Measurements from ENCODE around the gene TNIP2.
A peak's percentile ranks its signal among the peaks of the same experiment; 100 is the strongest.

The TNIP2 gene

GRCh38 chr4:2714918-2715317 is 41.2 kb downstream of the TNIP2 start:
- DNase-seq, result no peak

GRCh38 chr4:2714061-2714770 is 41.9 kb downstream of the TNIP2 start:
- no peak for DNase-seq

- DNase-seq, result no peak
Measured at GRCh38 chr4:2713337-2713736, 42.8 kb downstream of the TNIP2 start.

GRCh38 chr4:2712261-2712842 is 43.8 kb downstream of the TNIP2 start:
- DNase-seq, result peak in 1 of 2 experiments; percentile 19

- peak in 1 of 2 experiments; percentile 53 for DNase-seq
Measured at GRCh38 chr4:2702770-2703169, 53.4 kb downstream of the TNIP2 start.

- peak in 1 of 2 experiments; percentile 60 for DNase-seq
Measured at GRCh38 chr4:2702361-2702760, 53.8 kb downstream of the TNIP2 start.

- no peak for DNase-seq
Measured at GRCh38 chr4:2700031-2700430, 56.1 kb downstream of the TNIP2 start.

GRCh38 chr4:2699534-2699933 is 56.6 kb downstream of the TNIP2 start:
- DNase-seq, result no peak

GRCh38 chr4:2698951-2699505 is 57.1 kb downstream of the TNIP2 start:
- DNase-seq, result no peak

GRCh38 chr4:2698504-2698903 is 57.6 kb downstream of the TNIP2 start:
- no peak for DNase-seq

GRCh38 chr4:2697995-2698414 is 58.1 kb downstream of the TNIP2 start:
- no peak for DNase-seq

GRCh38 chr4:2696423-2696822 is 59.7 kb downstream of the TNIP2 start:
- DNase-seq, result no peak

- DNase-seq, result peak; percentile 31 to 67
Measured at GRCh38 chr4:2695346-2696060, 60.6 kb downstream of the TNIP2 start.

- DNase-seq, result no peak
Measured at GRCh38 chr4:2694691-2695090, 61.4 kb downstream of the TNIP2 start.

- DNase-seq, result no peak
Measured at GRCh38 chr4:2691952-2692435, 64.1 kb downstream of the TNIP2 start.
